ENCODE data around the gene MTG1.
"Not testable (repeated sequence)": the region's sequence is repeated elsewhere in the genome, so short reads cannot be mapped to it uniquely, and the experiment has no call there.

The MTG1 gene

DNA sequence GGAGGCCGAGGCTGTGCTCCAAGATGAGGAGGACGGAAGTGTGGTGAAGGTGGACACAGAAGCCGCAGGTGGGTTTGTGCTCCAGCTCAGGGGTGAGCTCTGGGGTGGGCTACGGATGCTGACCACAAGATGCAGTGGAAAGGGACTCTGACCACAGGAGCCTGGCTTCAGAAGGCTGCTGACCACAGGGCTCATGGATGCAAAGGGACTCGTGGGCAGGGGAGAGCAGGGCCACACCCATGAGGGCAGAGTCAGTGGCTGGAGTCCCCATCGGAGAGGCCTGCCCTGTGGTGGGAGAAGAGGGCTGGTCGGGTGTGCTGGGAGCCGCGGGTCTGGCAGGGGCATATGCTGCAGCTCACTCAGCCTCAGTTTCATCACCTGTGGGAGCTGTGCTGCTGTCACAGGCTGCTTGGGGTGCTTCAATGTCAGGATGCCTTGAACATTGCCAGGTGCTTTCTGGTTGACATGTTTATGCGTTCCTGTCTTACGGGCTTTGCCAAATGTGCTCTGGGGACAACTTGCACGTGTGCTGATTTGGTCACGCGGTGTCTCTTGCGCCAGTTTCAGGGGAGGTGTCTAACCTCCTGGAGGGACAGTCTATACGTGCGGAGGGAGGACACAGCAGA is 73.4 kb downstream of the MTG1 start:
- ATAC-seq (replicated peaks) (no peak), DNase-seq (no peak)
- Mint-ChIP-seq H3K4me3 (no peak overlapping the region), H3K27ac (no peak overlapping the region), H3K27me3 (peaks cover 0 to 3% of the 10 kb centered on the region in 2 donors), H3K4me1 (no peaks in the 10 kb centered on the region), H3K9me3 (peaks cover 3 to 5% of the 10 kb centered on the region in 2 donors), H3K36me3 (peaks cover 21 to 30% of the 10 kb centered on the region in 2 donors)

DNA sequence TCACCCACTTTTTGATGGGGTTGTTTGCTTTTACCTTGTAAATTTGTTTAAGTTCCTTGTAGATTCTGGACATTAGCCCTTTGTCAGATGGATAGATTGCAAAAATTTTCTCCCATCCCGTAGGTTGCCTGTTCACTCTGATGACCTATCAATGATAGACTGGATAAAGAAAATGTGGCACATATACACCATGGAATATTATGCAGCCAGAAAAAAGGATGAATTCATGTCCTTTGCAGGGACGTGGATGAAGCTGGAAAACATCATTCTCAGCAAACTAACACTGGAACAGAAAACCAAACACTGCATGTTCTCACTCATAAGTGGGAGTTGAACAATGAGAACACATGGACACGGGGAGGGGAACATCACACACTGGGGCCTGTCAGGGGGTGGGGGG is 75.2 kb downstream of the MTG1 start:
- DNase-seq; H3K9me3 Mint-ChIP-seq; H3K27ac Mint-ChIP-seq; ATAC-seq (replicated peaks); H3K27me3 Mint-ChIP-seq; H3K4me3 Mint-ChIP-seq: not testable (repeated sequence)
- peaks cover 8 to 13% of the 10 kb centered on the region in 2 donors for H3K4me1 Mint-ChIP-seq
- H3K36me3 Mint-ChIP-seq, result peaks cover 21 to 35% of the 10 kb centered on the region in 2 donors

DNA sequence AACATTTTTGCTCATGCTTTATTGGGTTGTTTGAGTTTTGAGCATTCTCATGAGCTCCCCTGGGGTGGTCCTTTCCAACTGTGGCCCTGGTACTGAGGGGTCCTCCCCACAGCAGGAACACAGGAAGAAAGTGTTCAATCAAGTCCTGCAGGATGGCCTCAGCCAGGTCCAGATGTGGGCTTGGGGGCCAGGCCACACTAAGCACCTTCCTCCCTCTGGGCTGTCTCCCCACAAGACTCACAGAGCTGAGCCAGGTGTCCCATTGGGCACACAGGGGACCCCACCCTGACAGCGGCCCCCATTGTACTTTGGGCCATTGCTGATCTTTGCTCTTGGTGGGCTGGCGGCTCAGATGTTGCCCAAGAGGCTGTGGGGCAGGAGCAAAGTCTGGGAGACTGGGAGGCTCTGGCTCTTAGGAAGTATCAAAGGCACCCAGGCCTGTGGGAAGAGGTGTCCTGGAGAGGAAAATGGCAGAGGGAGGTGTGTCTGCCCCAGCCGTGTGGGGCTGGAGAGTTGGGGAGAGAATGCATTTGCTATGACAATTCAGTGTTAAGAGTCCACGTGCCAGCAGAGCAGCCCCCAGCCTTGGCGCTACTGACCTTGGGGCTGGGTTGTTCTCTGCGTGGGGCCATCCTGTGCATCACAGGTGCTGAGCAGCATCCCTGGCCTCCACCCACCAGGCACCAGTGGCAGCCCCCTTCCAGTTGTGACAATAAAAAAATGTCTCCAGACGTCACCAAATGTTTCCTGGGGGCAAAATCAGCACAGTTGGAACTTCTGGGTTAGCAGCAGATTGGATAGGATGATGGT is 77.5 kb downstream of the MTG1 start:
- ATAC-seq (replicated peaks) (no peak), DNase-seq (no peak)
- H3K36me3 Mint-ChIP-seq, result peaks cover 18 to 35% of the 10 kb centered on the region in 2 donors
- peak overlapping the region; percentile 51 for H3K27ac Mint-ChIP-seq
- H3K4me3 Mint-ChIP-seq, result no peak overlapping the region
- H3K4me1 Mint-ChIP-seq, result peaks cover 8 to 13% of the 10 kb centered on the region in 2 donors
- peaks cover 0 to 3% of the 10 kb centered on the region in 2 donors for H3K27me3 Mint-ChIP-seq
- H3K9me3 Mint-ChIP-seq, result peaks cover 8 to 9% of the 10 kb centered on the region in 2 donors
